HG03571 (cell line): Measurements from ENCODE around the gene FBLN2.

Experiments
- ATAC-seq: cut with Tn5 transposase; IDR thresholded peaks from one replicate; pipeline ENCODE4 v1.9.1; 2021; ENCODE audit not compliant: unreplicated experiment

The FBLN2 gene

DNA sequence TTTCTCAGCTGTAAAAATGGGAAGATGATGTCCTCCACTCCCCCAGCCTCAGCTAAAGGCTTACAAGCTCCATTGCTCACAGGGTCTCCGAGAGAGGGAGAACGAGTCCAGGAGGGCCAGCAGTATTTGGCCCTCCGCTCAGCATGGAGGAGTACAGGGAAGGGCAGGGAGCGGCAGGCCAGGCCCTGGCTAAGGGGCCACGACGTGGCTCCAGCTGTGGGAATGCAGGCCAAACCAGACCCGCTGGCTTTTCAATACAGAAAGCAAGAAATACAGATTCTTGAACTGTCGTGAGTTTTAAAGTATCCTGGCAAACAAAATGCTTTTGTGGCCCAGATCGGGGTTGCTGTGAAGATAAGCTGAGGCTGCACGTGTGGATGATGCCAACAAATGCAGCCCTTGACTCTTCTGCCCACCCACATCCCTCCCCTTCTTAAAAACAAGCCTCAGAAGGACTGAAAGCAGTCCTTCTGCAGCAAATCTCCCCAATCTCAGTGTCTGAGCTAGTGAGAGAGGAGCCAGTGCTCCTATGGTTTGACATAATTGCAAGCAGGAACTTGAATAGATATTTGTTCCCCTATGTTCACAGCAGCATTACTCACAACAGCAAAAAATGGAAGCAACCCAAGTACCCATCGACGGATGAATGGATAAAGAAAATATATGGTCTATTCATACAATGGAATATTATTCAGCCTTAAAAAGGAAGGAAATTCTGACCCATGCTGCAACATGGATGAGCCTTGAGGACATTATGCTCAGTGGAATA is 18.5 kb upstream of the FBLN2 start:
- no peak for ATAC-seq

DNA sequence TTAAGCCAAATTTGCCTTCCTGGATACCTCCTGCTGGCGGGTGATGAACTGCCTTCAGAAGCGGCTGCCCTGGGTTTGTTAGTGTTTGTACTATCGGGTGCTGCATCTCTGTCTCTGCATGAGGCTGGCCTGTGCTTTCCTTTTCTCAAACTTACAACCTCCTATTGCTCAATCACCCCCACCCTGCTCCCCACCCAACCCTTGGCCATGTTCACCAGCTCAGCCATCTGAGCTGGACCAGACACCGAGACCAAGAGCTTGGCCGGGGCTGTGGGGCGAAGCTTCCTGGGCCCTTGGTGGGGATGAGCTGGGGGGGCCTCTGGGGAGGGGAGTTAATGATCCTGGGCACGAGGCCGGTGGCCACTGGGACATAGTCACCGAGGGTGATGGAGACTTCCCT is 16.8 kb upstream of the FBLN2 start:
- ATAC-seq = no peak

- no peak for ATAC-seq
Measured at GRCh38 chr3:13532631-13533030, 16.3 kb upstream of the FBLN2 start.

DNA sequence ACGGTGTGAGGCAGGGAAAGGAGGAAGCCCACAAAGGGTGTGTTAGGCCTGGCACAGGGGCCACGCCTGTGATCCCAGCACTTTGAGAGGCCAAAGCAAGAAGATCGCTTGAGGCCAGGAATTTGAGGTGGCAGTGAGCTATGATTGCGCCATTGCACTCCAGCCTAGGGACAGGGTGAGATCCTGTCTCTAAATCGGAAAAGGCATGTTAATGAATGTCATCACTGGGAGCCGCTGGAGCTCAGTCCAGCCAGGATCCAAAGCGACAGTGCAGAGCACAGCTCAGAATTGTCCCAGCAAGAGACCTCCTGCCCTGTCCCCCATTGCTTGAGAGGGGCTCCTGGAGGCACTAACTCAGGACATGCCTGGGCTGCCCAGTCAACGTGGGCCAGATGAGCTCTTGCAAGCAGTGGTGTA is 15.0 kb upstream of the FBLN2 start:
- no peak for ATAC-seq

GRCh38 chr3:13535526-13535875 is 13.4 kb upstream of the FBLN2 start:
- no peak for ATAC-seq

DNA sequence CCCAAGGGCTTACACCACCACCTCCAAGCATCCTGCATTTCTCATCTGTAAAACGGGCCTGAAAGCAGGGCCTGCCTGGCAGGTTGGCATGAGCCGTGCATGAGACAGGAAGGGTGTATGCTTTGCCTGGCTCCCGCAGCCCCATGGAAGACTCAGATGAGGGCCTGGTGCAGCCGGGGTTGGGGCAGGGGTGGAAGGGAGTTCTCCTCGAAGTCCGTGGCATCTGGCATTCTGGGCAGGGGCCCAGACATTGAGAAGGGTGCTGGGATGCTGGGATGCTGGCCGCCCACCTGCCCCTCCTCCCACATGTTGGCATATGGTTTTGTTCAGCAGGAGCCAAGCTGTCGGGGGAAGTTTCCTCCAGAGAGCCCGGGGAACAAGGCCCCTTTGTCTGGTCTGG is 13.0 kb upstream of the FBLN2 start:
- no peak for ATAC-seq

DNA sequence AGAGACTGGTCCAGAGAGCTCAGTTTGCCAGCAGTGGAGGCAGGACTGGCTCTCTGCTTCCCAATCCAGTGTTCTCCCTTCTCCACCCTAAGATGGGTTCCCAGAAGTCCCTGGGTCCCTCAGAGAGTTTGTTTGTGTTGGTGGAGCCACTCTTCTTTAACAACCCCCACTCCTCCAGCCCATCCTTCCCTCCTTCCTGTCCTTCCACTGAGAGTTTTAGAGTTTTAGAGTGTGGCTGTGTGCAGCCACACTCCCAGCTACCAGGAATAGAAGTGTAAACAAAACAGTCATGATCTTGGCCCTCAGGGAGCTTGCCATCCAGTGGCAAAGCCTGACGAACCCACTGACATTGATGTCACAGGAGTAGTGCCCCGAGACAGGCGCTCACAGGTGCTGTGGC is 12.5 kb upstream of the FBLN2 start:
- no peak for ATAC-seq

DNA sequence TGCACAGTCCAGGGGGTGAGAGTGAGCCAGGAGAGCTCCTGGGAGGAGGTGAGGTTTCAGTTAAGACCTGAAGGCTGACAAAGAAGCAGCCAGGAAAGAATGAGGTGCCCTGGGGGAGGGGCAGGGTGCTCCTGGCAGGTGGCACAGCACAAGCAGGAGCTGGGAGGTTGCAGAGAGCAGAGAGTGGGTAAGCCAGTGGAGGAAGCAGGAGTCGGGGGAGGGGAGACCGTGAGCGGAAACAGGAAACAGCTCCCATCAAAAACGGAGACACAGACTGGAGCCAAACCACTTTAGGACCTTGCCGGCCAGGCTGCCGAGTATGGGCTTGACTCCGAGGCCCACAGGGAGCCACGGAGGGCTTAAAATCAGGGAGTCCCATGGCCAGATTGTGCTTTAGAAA is 12.1 kb upstream of the FBLN2 start:
- ATAC-seq = no peak

GRCh38 chr3:13537244-13537908 is 11.5 kb upstream of the FBLN2 start:
- ATAC-seq = no peak

GRCh38 chr3:13537909-13538296 is 11.0 kb upstream of the FBLN2 start:
- ATAC-seq = no peak

- ATAC-seq = no peak
Measured at GRCh38 chr3:13538520-13539291, 10.2 kb upstream of the FBLN2 start.

DNA sequence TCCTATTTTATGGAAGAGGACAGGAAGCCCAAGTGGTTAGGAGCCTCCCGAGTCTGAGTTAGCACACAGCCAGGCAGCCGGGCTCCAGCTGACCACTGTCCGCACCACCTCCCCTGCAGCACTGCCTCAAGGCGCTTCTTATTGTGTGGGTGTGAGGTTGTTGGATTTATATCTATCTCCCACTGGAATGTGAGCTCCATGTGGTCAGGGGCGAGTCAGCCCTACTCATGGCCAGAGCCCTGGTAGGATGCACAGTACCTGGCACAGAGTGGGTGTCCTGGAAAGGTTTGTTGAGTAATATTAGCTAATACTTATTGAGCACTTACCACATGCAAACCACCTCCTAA is 9.7 kb upstream of the FBLN2 start:
- ATAC-seq = no peak

GRCh38 chr3:13539671-13540070 is 9.3 kb upstream of the FBLN2 start:
- no peak for ATAC-seq

DNA sequence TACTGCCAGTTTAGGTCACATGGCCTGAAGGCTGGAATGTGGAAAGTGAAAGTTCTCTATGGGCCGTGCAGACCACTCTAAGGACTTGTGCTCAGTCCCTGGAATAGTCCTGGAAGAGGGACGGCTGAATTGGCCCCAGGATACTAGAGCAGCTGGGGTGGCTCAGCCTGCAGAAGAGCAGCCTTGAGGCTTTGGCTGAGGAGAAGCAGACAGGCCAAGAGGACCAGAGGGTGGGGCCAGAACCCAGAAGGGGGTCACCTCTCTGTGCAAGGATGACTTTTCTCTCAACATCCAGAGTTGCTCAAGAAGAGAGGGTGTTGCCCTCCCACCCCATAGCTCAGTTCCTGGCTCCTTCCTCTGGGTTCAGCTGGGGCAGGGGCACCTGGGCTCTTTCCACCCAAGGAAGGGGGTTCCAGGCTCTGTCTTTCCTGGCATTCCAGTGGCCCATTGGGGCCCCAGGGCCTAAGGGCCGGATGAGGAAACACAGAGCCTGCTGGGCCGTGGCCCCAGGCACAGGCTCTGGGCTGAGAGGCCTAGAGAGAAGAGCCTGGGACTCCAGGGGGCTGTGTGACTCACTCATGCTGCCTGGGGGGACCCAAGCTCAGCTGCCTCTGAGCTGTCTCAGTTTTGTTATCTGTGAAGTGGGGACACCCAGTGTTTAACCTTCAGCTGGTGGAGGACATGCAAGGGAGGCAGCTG is 8.5 kb upstream of the FBLN2 start:
- ATAC-seq = no peak

GRCh38 chr3:13541691-13542090 is 7.2 kb upstream of the FBLN2 start:
- no peak for ATAC-seq

- no peak for ATAC-seq
Measured at GRCh38 chr3:13542142-13542541, 6.8 kb upstream of the FBLN2 start.

GRCh38 chr3:13543253-13543652 is 5.7 kb upstream of the FBLN2 start:
- no peak for ATAC-seq

DNA sequence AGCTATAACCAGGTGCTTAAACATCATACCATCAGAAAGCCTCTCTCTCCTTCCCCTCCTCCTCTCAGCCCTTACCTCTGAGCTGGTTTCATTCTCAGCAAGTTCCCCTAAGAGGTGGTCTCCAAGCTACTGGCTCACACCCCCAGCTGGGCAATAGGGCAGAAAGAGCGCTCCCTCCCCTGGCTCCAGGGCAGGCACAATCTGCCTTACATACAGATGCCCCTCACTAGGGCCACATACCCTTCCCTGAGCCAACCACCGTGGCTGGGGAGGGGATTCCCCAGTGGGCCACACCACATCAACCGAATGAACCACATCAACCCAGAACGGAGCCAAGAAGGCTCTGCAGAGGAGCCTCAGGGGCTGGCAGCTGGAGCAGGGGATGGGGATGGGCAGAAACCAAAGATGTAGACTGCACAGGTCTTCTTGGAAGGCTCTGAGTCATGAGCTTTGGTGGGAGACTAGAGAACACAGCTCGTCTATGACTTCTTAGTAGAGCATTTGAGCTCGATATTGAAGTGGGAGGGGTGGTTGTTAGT is 4.6 kb upstream of the FBLN2 start:
- ATAC-seq = no peak

DNA sequence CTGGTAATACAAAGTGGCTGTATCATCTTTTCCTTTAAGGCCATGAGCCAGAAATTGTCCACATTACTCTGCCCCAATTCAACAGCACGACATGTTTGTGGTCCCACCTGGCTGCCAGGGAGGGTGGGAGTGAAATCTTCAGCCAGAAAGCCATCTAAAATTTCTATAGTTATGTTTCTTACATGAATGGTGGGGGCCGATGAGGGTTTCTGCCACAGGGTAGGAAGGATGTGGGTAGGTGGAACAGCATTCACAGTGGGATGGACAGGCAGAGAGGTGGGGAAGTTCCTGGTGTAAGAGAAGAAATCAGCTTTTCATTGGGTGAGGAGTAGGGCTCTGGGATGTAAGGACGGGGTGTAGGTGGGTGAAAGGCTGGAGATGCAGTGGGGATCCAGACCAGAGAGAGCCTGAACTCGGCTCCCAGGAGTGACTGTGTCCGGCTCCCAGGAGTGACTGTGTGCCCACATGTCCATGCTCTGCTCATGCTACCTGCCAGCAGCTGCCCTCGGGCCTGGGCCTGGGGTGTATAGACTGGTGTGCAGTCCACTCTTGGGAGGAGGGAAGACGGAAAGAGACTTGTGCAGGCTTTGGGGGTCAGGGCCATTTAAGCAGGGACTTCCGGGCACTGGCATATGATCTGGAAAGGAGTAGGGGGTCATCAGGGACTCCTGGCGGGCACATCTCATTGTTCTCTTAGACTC is 3.8 kb upstream of the FBLN2 start:
- ATAC-seq = no peak

DNA sequence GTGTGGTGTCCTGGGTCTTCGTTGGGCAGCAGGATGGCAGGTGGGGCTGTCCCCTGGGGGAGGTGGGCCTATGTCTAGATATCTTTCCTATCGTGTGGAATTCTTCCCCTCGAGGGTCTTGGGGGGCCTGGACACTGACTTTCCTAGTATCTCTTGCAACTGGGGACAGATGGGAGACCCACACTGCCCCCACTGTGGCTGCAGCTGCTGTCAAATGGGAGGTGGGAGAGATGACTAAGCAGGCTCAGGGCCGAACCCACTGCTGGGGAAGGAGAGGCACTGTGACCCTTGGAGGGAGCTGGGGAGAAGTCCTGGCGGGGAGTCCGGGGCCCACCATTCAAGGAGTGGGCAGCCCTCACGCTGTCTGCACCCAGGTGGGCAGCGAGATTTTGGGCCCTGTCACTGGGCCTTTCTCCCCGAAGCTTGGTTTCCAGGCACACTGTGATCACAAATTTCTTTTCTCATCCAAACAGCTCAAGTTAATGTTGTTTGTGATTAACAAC is 2.9 kb upstream of the FBLN2 start:
- no peak for ATAC-seq
